H4 (cell line): ENCODE measurements around the gene S1PR5. TPM values are rescaled to one million over a fixed set of nuclear protein-coding genes. Genes with fewer than 3 reads are reported as not detected.
"Not testable (repeated sequence)": the region's sequence is repeated elsewhere in the genome, so short reads cannot be mapped to it uniquely, and the experiment has no call there.

Source experiments
- DNase-seq: peaks from one replicate; pipeline ENCODE4 v3.0.0-alpha.2; 2015; ENCODE audit warnings: low spot score
- total RNA-seq: library from RNA; depleted of rRNA; stranded (reverse); fragments of >200 nt; shearing (Covaris generic); gene quantifications from 2 replicates; pipeline ENCODE4 v1.2.3, GENCODE V29; 2014

Gene S1PR5
- total RNA-seq, 1 experiment from 2014 or later = 1.0 TPM

DNA sequence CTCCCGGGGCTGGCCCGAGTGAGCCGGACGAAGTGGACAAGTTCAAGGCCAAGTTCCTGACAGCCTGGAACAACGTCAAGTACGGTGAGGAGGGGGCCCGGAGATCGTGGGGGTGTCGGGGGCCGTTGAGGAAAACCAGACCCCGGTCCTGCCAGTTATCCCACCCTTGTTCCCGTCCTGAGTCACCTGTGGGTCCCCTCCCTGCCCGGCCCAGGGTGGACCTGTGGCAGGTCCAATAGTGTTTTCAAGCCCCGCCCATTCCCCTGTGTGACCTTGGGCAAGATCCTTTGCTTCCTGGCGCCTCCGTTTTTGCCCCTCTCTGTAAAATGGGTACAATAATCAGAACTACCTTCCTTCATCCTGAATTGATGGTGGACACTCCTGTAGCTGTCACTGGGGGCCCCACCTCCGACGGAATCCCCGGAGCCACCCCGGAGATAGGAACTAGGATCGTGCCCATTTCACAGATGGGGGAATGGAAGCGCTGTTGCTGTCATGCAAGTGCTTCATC, 27.1 kb upstream of the S1PR5 start:
- no peak for DNase-seq

DNA sequence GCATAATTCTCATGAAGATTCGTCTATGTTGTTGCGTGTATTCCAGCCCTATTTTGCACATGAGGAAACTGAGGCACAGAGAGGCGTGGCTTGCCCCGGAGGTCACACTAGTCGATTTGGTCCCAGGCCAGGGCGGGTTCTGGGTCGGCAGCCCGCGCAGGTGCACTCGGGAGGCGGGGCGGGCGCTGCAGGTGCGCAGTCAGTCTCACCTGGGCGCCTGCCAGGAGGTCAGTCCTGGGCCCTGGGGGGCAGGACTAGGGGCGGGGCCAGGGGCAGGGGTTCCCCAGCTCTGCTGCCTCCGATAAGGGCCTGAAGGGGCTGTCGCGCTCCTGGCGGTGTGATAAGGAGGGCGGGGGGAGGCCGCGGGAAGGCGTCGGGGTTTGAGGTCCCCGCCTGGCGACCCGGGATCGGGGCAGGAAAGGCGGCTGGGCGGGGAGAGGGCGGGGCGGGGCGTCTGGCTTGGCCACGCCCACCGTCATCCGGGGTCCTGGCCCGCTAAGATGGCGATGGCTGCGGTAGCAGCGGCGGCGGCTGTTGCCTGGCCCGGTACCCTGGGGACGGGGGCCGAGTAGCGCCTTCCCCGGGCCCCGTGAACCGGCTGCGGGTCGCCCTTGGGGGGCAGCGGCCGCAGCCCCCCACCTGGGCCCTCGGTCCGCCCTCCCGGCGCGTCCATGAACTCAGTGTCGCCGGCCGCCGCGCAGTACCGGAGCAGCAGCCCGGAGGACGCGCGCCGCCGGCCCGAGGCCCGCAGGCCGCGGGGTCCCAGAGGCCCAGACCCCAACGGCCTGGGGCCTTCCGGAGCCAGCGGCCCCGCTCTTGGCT, 26.4 kb upstream of the S1PR5 start, which contains the start of gene ATG4D:
ATG4D (plus strand) TSS at position 485 of the 822 bp plus-strand sequence; CDS start at position 672, 187 bp downstream.
- DNase-seq = no peak

DNA sequence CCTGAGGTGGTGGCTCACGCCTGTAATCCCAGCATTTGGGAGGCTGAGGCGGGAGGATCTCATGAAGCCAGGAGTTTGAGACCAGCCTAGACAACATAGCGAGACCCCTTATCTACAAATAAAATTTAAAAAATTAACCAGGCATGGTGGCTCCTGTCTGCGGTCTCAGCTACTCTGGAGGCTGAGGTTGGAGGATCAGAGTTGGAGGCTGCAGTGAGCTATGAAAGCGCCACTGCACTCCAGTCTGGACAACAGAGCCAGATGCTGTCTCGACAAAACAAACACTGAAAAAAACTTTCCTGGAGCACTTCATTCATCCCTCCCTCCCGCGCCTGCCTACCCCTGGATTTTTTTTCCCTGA, 25.8 kb upstream of the S1PR5 start:
- no peak for DNase-seq

DNA sequence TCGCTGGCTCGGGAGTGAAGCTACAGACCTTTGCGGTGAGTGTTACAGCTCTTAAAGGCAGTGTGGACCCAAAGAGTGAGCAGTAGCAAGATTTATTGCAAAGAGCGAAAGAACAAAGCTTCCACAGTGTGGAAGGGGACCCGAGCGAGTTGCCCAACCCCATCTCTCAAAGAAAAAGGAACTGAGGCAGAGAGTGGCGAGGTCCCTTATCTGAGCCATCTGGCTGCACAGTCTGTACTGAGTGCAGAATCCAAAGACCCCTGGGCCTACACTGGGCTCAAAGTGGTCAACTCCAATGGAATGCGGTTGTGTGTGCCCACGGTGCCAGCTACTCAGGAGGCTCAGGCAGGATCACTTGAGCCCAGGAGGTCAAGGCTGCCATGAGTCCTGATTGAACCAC, 21.8 kb upstream of the S1PR5 start:
- not testable (repeated sequence) for DNase-seq

- DNase-seq = no peak
These were observed 21.1 kb upstream of the S1PR5 start for GRCh38 chr19:10538204-10538983.

- DNase-seq = no peak
These were observed 20.4 kb upstream of the S1PR5 start for GRCh38 chr19:10537668-10538067.

GRCh38 chr19:10535613-10536012, 18.4 kb upstream of the S1PR5 start:
- no peak for DNase-seq

DNA sequence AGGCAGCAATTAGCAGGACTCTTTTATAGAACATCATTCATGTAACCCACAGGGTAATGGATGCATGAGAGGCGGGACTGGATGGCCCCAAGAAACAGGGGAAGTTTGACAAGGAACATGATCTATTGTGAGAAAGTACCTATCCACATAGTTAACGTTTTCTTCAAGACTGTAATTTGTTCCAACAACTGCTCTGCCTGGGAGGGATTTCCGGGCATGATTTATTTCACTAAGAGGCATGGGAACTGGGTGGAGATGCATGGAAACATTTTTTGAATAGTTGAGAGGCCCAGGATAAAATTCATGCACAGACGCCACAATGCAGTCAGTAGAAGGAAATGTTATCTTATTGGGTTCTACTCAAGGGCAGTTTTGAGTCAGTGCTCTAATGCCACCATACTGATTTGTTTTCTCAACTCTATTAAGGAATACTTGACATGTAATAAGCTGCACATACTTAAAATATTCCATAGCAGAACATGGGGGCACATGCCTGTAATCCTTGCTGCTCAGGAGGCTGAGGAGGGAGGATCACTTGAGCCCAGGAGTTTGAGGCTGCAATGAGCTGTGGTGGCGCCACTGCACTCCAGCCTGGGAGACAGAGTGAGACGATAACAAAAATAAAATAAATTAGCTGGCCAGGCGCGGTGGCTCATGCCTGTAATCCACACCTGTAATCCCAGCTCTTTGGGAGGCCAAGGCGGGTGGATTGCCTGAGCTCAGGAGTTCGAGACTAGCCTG, 16.6 kb upstream of the S1PR5 start:
- no peak for DNase-seq

GRCh38 chr19:10532457-10532856, 15.2 kb upstream of the S1PR5 start:
- no peak for DNase-seq

GRCh38 chr19:10526887-10527286, 9.6 kb upstream of the S1PR5 start:
- DNase-seq = not testable (repeated sequence)

- no peak for DNase-seq
These were observed 8.4 kb upstream of the S1PR5 start for GRCh38 chr19:10525636-10526035.

GRCh38 chr19:10523135-10523636, 5.9 kb upstream of the S1PR5 start:
- DNase-seq = no peak

DNA sequence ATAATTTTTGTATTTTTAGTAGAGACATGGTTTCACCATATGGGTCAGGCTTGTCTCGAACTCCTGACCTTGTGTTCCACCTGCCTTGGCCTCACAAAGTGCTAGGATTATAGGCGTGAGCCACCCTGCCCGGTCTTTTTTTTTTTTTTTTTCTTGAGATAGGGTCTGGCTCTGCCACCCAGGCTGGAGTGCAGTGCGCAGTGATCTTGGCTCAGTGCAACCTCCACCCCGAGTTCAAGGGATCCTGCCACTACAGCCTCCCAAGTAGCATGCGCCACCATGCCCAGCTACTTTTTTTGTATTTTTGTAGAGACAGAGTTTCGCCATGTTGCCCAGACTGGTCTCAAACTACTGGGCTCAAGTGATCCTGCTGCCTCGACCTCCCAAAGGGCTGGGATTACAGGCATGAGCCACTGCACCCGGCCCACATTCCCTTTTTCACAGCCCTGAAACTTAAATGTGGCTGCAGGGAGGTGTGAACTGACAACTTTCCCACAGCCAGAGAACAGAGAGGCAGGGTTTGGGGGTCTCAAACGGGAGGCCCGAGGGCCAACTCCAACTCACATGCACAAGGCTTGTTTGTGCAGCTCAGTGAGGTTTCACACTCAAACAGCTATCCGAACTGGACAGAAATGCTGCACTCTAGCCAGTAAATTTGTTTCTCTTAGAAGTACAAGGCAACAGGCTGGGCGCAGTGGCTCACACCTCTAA, 4.4 kb upstream of the S1PR5 start:
- no peak for DNase-seq

DNA sequence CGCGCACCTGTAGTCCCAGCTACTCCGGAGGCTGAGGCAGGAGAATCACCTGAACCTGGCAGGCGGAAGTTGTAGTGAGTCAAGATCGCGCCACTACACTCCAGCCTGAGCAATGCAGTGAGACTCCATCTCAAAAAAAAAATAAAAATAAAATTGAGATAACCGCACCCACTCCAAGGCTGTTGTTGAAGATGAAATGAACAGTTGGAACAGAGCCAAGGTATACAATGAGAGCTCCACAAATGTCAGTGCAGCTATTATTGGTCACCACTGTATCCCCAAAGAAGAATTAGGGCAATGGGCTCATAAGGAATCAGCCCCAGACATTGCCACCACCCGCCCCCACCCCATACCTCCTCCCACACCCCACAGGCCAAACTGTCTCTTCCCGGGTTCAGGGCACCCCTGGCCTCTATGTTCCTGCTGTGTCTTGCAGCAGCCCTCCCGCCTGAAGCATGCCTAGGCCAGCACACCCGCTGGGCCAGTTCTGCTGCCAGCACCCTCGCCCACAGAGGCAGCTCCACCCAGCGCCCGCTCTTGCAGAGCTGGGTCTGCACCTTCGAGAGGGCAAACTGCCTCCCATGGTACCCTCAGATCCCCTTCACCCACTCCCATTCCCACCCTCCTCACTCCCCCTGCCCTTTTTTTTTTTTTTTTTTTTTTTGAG, 3.5 kb upstream of the S1PR5 start:
- no peak for DNase-seq

DNA sequence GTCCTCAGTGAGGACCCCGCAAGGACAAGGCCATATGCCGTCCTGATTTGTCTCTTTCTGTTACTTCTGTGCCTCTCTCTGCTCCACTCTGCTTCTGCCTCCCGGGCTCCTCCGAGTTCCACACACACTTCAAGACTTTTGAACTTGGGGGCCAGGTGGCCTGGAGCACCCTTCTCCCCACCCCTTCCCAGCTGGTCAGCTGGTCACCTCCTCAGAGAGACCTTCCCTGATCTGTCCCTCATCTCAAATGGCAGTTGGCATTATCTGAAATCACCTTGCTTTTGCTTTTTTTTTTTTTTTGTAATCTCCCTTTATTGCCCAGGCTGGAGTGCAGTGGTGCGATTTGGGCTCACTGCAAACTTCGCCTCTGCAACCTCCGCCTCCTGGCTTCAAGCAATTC, 2.2 kb upstream of the S1PR5 start:
- no peak for DNase-seq

DNA sequence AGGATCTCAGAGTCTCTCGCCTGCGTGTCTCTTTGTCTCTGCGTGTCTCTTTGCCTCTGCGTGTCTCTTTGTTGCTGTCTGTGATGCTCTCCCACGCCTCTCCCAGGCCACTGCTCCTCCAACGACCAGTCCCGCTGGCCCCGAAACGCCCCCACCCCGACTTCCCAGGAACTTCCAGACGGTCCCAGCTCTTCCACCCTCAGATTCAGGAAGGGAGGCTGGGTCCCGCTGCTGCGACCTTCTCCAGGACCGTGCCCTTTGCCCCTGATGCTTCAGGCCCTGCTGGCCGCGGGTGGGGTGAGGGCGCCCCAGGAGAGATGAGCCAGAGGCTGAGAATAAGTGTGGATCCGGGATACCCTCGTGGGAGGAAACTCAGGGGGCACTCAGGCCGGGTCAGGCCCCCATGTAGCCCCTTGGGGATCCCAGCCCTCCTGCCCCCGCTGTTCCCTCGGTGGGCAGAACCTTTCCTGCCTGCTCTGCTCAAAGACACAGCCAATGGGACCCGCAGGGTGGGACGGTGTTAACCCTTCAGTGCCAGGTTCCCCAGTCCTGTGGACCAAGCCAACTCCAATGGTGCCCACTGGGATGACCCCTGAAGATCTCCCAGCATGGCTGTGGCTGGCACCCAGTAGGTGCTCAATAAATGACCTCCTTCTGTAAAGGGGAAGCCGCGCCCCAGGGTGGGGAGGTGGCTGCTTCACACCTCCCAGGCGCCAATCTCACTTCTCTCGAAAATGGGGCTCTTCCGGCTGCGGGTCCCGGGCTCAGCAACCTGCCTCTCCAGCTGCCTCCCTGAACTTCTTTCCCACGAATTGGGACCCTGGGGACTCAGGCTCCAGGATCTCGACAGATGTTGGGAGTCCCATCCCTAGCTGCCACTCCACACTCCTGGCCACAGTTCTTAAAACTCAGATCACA, 1.5 kb upstream of the S1PR5 start:
- no peak for DNase-seq

- no peak for DNase-seq
These were observed 655 bp upstream of the S1PR5 start for GRCh38 chr19:10517760-10518443.

DNA sequence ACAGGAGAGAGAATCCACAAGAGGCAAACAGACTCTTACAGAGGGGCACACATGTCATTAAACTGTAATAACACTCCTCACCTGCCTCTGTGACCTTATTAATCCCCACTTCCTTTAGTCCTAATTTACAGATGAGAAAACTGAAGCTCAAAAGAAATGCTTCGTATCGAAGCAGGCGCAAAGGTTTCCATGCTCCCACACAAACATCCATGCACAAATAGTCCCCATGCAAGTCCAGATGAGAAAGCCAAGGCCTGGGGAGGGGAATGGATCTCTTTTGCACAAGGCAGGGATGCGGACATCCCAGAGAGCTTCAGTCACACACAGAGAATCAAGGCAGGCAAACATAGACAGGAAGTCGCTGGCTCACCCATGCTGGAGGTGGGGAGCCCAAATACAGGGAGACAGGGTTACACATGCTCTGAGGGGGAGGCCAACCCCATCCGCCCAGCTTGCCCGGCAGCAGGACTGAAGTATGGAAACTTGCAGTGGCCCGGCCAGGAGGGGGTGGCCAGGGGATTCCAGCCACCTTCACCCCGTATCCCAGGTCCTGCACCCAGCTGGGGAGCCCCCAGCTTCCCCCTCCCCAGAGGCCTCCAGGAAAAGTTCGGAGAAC, 468 bp downstream of the S1PR5 start:
- no peak for DNase-seq

DNA sequence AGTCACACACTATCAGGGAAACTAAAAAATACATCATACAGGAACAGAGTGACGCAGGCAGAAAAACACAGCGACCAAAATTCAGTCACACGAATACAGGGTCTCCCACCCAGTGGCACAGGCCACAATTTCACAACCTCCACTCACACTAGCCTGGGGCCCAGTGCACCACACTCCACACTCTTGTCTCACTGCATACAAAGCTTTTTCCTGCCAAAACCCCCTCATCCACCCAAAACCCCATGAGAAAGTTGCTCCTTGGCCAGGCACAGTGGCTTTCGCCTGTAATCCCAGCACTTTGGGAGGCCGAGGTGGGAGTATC, 1.2 kb downstream of the S1PR5 start:
- DNase-seq = no peak
